Measurements from ENCODE around the gene SPDYA.

DNA sequence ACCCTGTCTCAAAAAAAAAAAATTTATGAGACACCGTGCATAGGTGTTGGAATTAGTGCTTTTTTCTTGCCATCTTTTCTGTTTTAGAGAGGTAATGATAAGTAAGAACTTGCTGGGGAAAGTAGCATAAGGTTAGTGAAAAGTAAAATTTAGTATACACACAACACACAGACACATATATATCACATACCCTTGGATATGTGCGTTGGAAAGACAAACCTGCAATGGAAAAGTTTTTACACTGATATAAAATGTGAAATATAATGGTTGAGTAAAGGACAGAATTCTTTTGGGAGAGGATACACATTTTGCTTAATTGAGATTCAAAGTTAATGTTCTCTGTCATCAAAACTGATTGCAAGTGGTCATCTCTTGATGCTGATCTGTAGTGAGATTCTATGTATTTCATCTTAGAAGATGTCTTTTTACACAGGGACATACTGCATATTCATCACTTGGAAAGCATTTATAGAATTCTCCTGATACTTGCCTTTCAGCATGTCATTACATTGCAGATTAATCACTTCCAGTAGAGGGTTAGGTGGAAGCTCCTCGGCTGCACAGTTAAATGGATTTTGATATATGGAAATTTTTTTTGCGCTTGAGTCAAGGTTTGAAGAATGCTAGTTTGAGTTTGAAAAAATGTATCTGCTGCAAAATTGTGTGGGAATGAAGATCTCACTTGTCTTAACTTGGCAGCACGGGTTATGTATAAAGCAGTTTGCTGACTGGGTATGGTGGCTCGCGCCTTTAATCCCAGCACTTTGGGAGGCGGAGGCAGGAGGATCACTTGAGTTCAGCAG lies 45.5 kb upstream of the SPDYA start:
- no peak for TF ChIP-seq POLR2A (IDR thresholded peaks at IDR 0.05; ENCODE audit: extremely low read depth, insufficient read length)
- TF ChIP-seq, protein P1, sequence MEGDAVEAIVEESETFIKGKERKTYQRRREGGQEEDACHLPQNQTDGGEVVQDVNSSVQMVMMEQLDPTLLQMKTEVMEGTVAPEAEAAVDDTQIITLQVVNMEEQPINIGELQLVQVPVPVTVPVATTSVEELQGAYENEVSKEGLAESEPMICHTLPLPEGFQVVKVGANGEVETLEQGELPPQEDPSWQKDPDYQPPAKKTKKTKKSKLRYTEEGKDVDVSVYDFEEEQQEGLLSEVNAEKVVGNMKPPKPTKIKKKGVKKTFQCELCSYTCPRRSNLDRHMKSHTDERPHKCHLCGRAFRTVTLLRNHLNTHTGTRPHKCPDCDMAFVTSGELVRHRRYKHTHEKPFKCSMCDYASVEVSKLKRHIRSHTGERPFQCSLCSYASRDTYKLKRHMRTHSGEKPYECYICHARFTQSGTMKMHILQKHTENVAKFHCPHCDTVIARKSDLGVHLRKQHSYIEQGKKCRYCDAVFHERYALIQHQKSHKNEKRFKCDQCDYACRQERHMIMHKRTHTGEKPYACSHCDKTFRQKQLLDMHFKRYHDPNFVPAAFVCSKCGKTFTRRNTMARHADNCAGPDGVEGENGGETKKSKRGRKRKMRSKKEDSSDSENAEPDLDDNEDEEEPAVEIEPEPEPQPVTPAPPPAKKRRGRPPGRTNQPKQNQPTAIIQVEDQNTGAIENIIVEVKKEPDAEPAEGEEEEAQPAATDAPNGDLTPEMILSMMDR (IDR thresholded peaks at IDR 0.05; ENCODE audit: low read depth, low read length): no peak
- TF ChIP-seq, protein P2, sequence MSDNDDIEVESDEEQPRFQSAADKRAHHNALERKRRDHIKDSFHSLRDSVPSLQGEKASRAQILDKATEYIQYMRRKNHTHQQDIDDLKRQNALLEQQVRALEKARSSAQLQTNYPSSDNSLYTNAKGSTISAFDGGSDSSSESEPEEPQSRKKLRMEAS (IDR thresholded peaks at IDR 0.05; ENCODE audit: low read depth, low read length): no peak
- no peak for TF ChIP-seq MYC (IDR thresholded peaks at IDR 0.05; ENCODE audit: low read depth, low read length)
